ENCODE data around the gene SLC5A12. TPM values are rescaled to one million over a fixed set of nuclear protein-coding genes. Genes with fewer than 3 reads are reported as not detected.

The SLC5A12 gene
- polyA plus RNA-seq, 6 donors from 2014 or later: not detected

GRCh38 chr11:26741036-26741435 is 19.2 kb upstream of the SLC5A12 start:
- Mint-ChIP-seq H3K4me1 (no peaks in the 10 kb centered on the region), H3K4me3 (no peak overlapping the region), H3K27ac (no peak overlapping the region), H3K36me3 (no peaks in the 10 kb centered on the region), H3K27me3 (no peaks in the 10 kb centered on the region), H3K9me3 (peaks cover 0 to 5% (median 0%) of the 10 kb centered on the region in 7 donors)
- DNase-seq (no peak), ATAC-seq (ENCODE audit: low read depth in 2 of 2) (no peak)

DNA sequence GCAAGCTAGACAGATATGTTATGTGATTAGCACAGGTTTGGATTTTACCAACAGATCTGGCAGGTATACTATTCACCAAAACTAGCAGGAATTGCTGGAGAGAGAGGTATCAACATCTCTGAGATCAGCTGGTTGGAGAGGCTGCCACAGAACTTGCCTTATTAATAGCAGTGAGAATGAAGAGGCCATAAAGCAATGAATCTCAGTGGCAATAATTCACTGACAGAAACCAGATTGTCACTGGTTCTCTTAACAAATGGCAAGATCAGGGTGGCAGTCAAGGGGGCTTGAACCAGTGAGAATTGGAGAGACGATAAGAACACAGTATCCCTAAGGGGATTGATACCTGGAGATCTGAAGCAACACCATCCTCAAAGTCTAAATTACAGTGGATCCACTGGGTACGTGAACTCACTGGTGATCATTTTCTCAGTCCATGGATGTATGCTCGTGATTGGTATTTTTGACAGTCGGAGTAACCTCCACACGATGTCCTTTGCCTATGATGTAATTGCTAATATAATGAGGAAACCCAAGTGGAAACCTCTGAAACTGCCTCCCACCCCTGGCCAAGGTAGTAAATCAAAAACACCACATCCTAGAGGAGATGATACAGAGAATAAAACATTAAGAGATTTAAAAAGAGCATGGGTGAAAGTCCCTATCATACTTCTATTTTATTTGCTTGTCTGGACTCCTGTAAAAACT is 17.7 kb upstream of the SLC5A12 start:
- Mint-ChIP-seq H3K9me3 (peaks cover 0 to 5% (median 4%) of the 10 kb centered on the region in 7 donors), H3K27me3 (no peaks in the 10 kb centered on the region), H3K4me3 (no peak overlapping the region), H3K36me3 (no peaks in the 10 kb centered on the region), H3K4me1 (no peaks in the 10 kb centered on the region), H3K27ac (peak overlapping the region in 1 of 6 donors; percentile 58)
- DNase-seq (no peak), ATAC-seq (ENCODE audit: low read depth in 2 of 2) (no peak)

DNA sequence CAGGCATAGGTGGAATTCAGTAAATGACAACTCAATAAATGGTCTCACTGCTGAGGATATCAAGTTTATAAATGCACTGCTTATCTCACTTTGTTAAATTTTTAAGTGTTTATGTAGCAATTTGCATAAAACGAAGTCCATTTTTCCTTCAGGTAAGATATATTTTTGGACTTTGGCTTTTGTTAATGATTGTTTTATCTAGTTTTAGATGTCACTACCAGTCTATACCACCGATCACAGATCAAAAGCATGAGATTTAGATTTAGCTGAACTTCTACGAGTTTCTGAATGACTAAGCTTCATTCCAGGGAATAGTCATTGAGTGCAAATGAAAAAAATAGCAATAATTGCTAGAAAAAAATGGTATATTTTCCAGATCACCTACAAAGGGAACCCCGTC is 12.8 kb upstream of the SLC5A12 start:
- Mint-ChIP-seq H3K36me3 (no peaks in the 10 kb centered on the region), H3K9me3 (peaks cover 0 to 17% (median 11%) of the 10 kb centered on the region in 7 donors), H3K4me1 (no peaks in the 10 kb centered on the region), H3K27ac (no peak overlapping the region), H3K4me3 (no peak overlapping the region), H3K27me3 (no peaks in the 10 kb centered on the region)
- ATAC-seq (ENCODE audit: low read depth in 2 of 2) (no peak), DNase-seq (no peak)

DNA sequence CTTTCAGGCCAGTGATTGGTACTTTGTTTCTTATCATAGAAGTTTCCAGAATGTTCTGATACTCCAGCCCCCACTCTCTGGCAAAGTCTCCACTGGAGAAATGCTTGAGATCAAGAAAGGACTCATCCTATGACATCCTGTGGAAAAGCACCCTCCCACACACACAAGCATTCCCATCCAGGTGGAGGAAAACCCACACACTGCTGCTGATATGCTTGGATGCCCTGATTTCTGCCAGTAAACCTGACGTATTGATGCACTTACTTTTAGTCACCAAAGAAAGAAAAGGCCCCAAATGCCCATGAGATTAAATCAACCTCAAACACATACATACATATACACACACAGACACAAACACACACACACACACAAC is 9.2 kb upstream of the SLC5A12 start:
- DNase-seq: no peak
- no peaks in the 10 kb centered on the region for H3K27me3 Mint-ChIP-seq
- H3K4me3 Mint-ChIP-seq: peak overlapping the region in 1 of 8 donors; percentile 37
- ATAC-seq (ENCODE audit: low read depth in 2 of 2): no peak
- no peak overlapping the region for H3K27ac Mint-ChIP-seq
- H3K36me3 Mint-ChIP-seq: no peaks in the 10 kb centered on the region
- no peaks in the 10 kb centered on the region for H3K4me1 Mint-ChIP-seq
- peaks cover 0 to 17% (median 10%) of the 10 kb centered on the region in 7 donors for H3K9me3 Mint-ChIP-seq

DNA sequence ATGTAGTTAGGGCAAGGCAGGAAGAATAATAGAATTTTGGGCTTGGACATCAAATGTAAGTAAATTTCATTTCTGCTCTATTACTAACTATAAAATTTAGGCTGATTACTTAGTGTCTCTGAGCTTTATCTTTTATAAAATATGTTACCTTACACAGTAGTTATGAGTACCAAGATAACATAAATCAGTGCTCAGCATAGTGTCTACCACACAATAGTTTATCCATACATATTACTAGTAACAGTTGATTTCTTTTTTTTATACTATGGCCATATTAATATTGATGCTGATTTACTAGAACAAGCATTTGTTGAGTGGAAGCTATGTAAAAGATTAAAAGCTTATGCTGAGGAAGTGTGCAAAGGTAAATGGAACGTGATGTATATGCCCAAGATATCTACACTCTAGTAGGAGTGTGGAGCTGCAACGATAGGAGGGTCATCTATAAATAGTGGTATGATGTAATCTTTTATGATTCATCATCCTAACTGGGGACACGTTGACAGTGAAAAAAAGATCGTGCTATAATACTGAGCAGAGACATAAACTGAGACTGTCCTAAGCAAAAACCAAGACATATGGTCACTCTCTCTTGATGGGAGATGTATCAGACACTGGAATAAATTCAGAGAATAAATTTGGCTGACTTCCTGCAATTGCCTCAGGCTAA is 8.7 kb upstream of the SLC5A12 start:
- H3K9me3 Mint-ChIP-seq: peaks cover 0 to 17% (median 10%) of the 10 kb centered on the region in 7 donors
- H3K4me3 Mint-ChIP-seq: no peak overlapping the region
- DNase-seq (no peak), ATAC-seq (ENCODE audit: low read depth in 2 of 2) (no peak)
- H3K27me3 Mint-ChIP-seq: no peaks in the 10 kb centered on the region
- no peaks in the 10 kb centered on the region for H3K36me3 Mint-ChIP-seq
- no peaks in the 10 kb centered on the region for H3K4me1 Mint-ChIP-seq
- no peak overlapping the region for H3K27ac Mint-ChIP-seq

DNA sequence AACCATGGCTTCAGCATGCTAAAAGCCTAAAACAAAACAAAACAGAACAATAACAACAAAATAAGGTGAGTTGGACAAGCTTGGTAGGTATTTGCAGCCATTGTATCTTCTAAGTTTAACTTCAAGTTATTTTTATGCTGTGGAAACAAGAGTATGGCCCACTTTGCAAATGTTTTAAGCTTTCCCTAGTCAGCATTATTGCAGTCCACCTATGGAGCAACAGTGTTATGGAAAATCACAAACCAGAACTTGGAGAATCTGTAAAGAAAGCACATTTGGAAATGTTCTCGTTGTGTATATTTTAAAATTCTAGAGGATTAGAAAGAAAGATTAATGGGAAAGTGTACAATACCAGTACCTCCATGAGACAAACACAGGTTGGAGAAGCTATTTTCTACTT is 7.4 kb upstream of the SLC5A12 start:
- DNase-seq: no peak
- Mint-ChIP-seq H3K27ac (no peak overlapping the region), H3K27me3 (no peaks in the 10 kb centered on the region)

GRCh38 chr11:26726960-26727359 is 5.1 kb upstream of the SLC5A12 start:
- no peak for ATAC-seq (ENCODE audit: low read depth in 2 of 2)
- Mint-ChIP-seq H3K9me3 (peaks cover 0 to 14% (median 4%) of the 10 kb centered on the region in 7 donors), H3K36me3 (no peaks in the 10 kb centered on the region), H3K4me1 (no peaks in the 10 kb centered on the region), H3K4me3 (no peak overlapping the region), H3K27ac (no peak overlapping the region), H3K27me3 (no peaks in the 10 kb centered on the region)
- no peak for DNase-seq

More for the DNA sequence above, 7.4 kb upstream of the SLC5A12 start:
- no peak overlapping the region for H3K4me3 Mint-ChIP-seq
- no peaks in the 10 kb centered on the region for H3K4me1 Mint-ChIP-seq
- H3K9me3 Mint-ChIP-seq: peaks cover 0 to 15% (median 9%) of the 10 kb centered on the region in 7 donors
- no peaks in the 10 kb centered on the region for H3K36me3 Mint-ChIP-seq
- no peak for ATAC-seq (ENCODE audit: low read depth in 2 of 2)

DNA sequence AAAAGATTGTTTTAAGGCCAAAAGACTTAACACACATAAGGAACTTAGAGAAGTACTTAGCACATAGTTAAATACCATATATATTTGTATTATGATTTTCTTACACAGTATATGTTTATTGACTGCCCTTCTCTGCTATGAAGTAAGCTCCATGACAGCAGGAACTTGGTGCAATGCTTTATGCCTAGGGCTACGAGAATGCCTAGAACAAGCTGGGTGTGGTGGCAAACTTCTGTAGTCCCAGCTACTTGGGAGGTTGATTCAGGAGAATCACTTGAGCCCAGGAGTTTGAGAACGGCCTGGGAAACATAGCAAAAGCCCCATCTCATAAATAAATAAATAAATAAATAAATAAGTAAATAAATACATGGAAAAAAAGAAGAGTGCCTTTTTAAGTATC is 1.9 kb downstream of the SLC5A12 start:
- Mint-ChIP-seq H3K9me3 (peaks cover 0 to 10% (median 1%) of the 10 kb centered on the region in 7 donors), H3K4me3 (no peak overlapping the region), H3K36me3 (no peaks in the 10 kb centered on the region), H3K27ac (no peak overlapping the region), H3K4me1 (no peaks in the 10 kb centered on the region), H3K27me3 (no peaks in the 10 kb centered on the region)
- no peak for DNase-seq
- ATAC-seq (ENCODE audit: low read depth in 2 of 2): no peak

- Mint-ChIP-seq H3K27ac (no peak overlapping the region), H3K27me3 (no peaks in the 10 kb centered on the region), H3K36me3 (no peaks in the 10 kb centered on the region), H3K4me3 (peak overlapping the region in 1 of 8 donors; percentile 11), H3K4me1 (no peaks in the 10 kb centered on the region), H3K9me3 (peaks cover 0 to 10% (median 1%) of the 10 kb centered on the region in 7 donors)
- no peak for DNase-seq
- ATAC-seq (ENCODE audit: low read depth in 2 of 2): no peak
These were observed 2.4 kb downstream of the SLC5A12 start for GRCh38 chr11:26719289-26719973.

DNA sequence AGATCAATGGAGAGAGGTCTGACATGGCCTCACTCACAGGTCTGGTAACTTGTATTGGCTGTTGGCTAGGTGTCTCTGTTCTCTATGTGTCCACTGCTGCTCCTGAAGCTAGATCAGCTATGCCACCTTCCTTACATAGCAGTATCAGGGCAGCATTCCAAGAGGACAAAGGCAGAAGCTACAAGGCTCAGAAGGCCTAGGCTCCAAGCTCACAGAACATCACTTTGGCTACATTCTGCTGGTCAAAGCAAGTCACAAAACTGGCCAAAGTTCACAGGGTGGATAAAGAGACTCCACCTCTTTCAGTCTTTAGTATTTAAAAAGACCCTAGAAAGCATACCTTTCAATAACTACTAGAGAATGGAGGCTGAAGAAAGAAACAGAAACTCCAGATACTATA is 4.1 kb downstream of the SLC5A12 start:
- no peak overlapping the region for H3K4me3 Mint-ChIP-seq
- peaks cover 0 to 6% (median 0%) of the 10 kb centered on the region in 7 donors for H3K9me3 Mint-ChIP-seq
- H3K27me3 Mint-ChIP-seq: no peaks in the 10 kb centered on the region
- H3K4me1 Mint-ChIP-seq: no peaks in the 10 kb centered on the region
- DNase-seq: no peak
- H3K36me3 Mint-ChIP-seq: no peaks in the 10 kb centered on the region
- H3K27ac Mint-ChIP-seq: no peak overlapping the region
- ATAC-seq (ENCODE audit: low read depth in 2 of 2): no peak

- no peaks in the 10 kb centered on the region for H3K27me3 Mint-ChIP-seq
- H3K4me3 Mint-ChIP-seq: no peak overlapping the region
- H3K36me3 Mint-ChIP-seq: no peaks in the 10 kb centered on the region
- ATAC-seq (ENCODE audit: low read depth in 2 of 2) (no peak), DNase-seq (no peak)
- H3K4me1 Mint-ChIP-seq: no peaks in the 10 kb centered on the region
- H3K27ac Mint-ChIP-seq: no peak overlapping the region
- peaks cover 0 to 6% (median 0%) of the 10 kb centered on the region in 7 donors for H3K9me3 Mint-ChIP-seq
These were observed 6.7 kb downstream of the SLC5A12 start for GRCh38 chr11:26715133-26715532.

DNA sequence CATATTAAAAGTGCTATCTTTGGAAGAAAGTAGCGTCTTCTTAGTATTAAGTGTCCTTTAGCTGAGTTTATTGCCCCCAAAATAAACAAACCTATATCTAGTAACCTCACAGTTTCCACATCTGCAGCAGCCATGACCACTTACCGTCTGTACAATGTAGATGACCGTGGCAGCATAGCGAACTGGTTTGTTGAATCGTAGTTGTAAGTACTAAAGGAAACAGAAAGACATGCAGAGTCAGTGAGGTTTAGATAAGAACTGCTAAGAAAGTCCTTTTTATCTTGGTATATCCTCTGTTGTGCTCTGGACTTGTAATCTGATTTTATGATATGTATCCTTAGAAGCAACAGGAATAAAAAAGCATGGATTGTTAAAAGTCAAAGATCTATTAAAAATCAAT is 9.4 kb downstream of the SLC5A12 start:
- peaks cover 0 to 3% (median 0%) of the 10 kb centered on the region in 7 donors for H3K9me3 Mint-ChIP-seq
- H3K36me3 Mint-ChIP-seq: no peaks in the 10 kb centered on the region
- no peak overlapping the region for H3K4me3 Mint-ChIP-seq
- H3K27me3 Mint-ChIP-seq: no peaks in the 10 kb centered on the region
- no peak for ATAC-seq (ENCODE audit: low read depth in 2 of 2)
- H3K27ac Mint-ChIP-seq: no peak overlapping the region
- H3K4me1 Mint-ChIP-seq: no peaks in the 10 kb centered on the region
- DNase-seq: no peak

DNA sequence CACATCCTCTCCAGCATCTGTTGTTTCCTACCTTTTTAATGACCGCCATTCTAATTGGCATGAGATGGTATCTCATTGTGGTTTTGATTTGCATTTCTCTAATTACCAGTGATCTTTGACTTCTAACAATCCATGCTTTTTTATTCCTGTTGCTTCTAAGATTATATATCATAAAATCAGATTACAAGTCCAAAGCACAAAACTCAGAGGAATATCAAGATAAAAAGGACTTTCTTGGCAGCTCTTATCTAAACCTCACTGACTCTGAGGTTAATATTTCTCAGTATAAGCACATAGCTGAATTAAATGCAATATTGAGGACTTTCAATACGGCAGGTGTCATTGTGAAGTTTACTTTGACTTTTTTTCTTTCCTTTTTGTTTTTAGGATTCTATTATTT is 11.4 kb downstream of the SLC5A12 start:
- ATAC-seq (ENCODE audit: low read depth in 2 of 2) (no peak), DNase-seq (no peak)
- Mint-ChIP-seq H3K4me1 (no peaks in the 10 kb centered on the region), H3K27ac (no peak overlapping the region), H3K4me3 (no peak overlapping the region), H3K36me3 (no peaks in the 10 kb centered on the region), H3K27me3 (no peaks in the 10 kb centered on the region), H3K9me3 (peaks cover 0 to 3% (median 0%) of the 10 kb centered on the region in 7 donors)
